Progenitor cell of endocrine pancreas (in vitro differentiated cells): Measurements from ENCODE around the gene BAHD1. TPM values are rescaled to one million over a fixed set of nuclear protein-coding genes. Genes with fewer than 3 reads are reported as not detected.

Source experiments
- DNase-seq: peaks from one replicate; pipeline ENCODE4 v3.0.0; 2021; ENCODE audit warnings: low spot score; ENCODE audit not compliant: unreplicated experiment
- H3K27ac Mint-ChIP-seq: 2 replicates; pipeline ENCODE4 v1.8.0; 2021; ENCODE audit warnings: mild to moderate bottlenecking, moderate library complexity, mixed read lengths
- H3K27me3 Mint-ChIP-seq: 2 replicates; pipeline ENCODE4 v1.8.0; 2021; ENCODE audit warnings: mixed read lengths
- H3K36me3 Mint-ChIP-seq: 2 replicates; pipeline ENCODE4 v1.8.0; 2022; ENCODE audit warnings: mixed read lengths; ENCODE audit not compliant: insufficient read depth
- H3K4me1 Mint-ChIP-seq: 2 replicates; pipeline ENCODE4 v1.8.0; 2021; ENCODE audit warnings: low read depth, mixed read lengths
- H3K4me3 Mint-ChIP-seq: 2 replicates; pipeline ENCODE4 v1.8.0; 2021; ENCODE audit warnings: low read depth, mild to moderate bottlenecking, moderate library complexity, mixed read lengths
- H3K9me3 Mint-ChIP-seq: 2 replicates; pipeline ENCODE4 v1.8.0; 2021; ENCODE audit warnings: low read depth, mixed read lengths
- CTCF ChIP-seq: fragments of 200-600 bp; sonication (generic); IDR thresholded peaks from one replicate; pipeline ENCODE4 v1.5.0; 2021; ENCODE audit warnings: antibody characterized with exemption, mild to moderate bottlenecking; ENCODE audit not compliant: unreplicated experiment
- total RNA-seq: library from RNA; stranded (reverse); gene quantifications from 2 replicates; pipeline ENCODE4 v1.2.1, GENCODE V29; 2021

The BAHD1 gene
- total RNA-seq, 1 donor from 2014 or later: 24.1 TPM

GRCh38 chr15:40446144-40446543 is 5.4 kb downstream of the BAHD1 start:
- Mint-ChIP-seq H3K27ac (no peak overlapping the region), H3K4me1 (peaks cover 20% of the 10 kb centered on the region), H3K36me3 (no peaks in the 10 kb centered on the region), H3K27me3 (peaks cover 9% of the 10 kb centered on the region), H3K4me3 (no peak overlapping the region), H3K9me3 (no peaks in the 10 kb centered on the region)
- TF ChIP-seq CTCF: no peak
- DNase-seq: no peak

- DNase-seq: no peak
- H3K4me3 Mint-ChIP-seq: no peak overlapping the region
- no peak overlapping the region for H3K27ac Mint-ChIP-seq
- peaks cover 25% of the 10 kb centered on the region for H3K4me1 Mint-ChIP-seq
- H3K27me3 Mint-ChIP-seq: peaks cover 7% of the 10 kb centered on the region
- no peaks in the 10 kb centered on the region for H3K36me3 Mint-ChIP-seq
- no peaks in the 10 kb centered on the region for H3K9me3 Mint-ChIP-seq
- TF ChIP-seq CTCF: no peak
Measured at GRCh38 chr15:40448354-40448753, 7.6 kb downstream of the BAHD1 start.

- no peak overlapping the region for H3K27ac Mint-ChIP-seq
- H3K4me3 Mint-ChIP-seq: no peak overlapping the region
- H3K27me3 Mint-ChIP-seq: no peaks in the 10 kb centered on the region
- H3K4me1 Mint-ChIP-seq: peaks cover 19% of the 10 kb centered on the region
- H3K36me3 Mint-ChIP-seq: no peaks in the 10 kb centered on the region
- DNase-seq: no peak
- TF ChIP-seq CTCF: no peak
- no peaks in the 10 kb centered on the region for H3K9me3 Mint-ChIP-seq
Measured at GRCh38 chr15:40449275-40449674, 8.5 kb downstream of the BAHD1 start.

- Mint-ChIP-seq H3K4me1 (peaks cover 17% of the 10 kb centered on the region), H3K4me3 (no peak overlapping the region), H3K36me3 (no peaks in the 10 kb centered on the region), H3K27ac (no peak overlapping the region), H3K27me3 (no peaks in the 10 kb centered on the region), H3K9me3 (no peaks in the 10 kb centered on the region)
- DNase-seq: no peak
- TF ChIP-seq CTCF: no peak
Measured at GRCh38 chr15:40450047-40450446, 9.3 kb downstream of the BAHD1 start.

- Mint-ChIP-seq H3K9me3 (no peaks in the 10 kb centered on the region), H3K4me3 (no peak overlapping the region), H3K27ac (peak overlapping the region; percentile 69), H3K4me1 (peaks cover 18% of the 10 kb centered on the region), H3K36me3 (no peaks in the 10 kb centered on the region), H3K27me3 (no peaks in the 10 kb centered on the region)
- no peak for DNase-seq
- no peak for TF ChIP-seq CTCF
Measured at GRCh38 chr15:40451527-40452158, 10.9 kb downstream of the BAHD1 start.
